Stimulated activated CD8-positive, alpha-beta memory T cell treated with anti-CD3 and anti-CD28 coated beads, Interleukin-4, amount 100 ng/mL, for 1 hour (primary cell): ENCODE measurements around the gene VPS36.
"Not testable (repeated sequence)": the region's sequence is repeated elsewhere in the genome, so short reads cannot be mapped to it uniquely, and the experiment has no call there.

Experiments
- DNase-seq, 2 donors: peaks; one replicate each; pipeline ENCODE4 v3.0.0-alpha.2; 2020; ENCODE audit warnings: low read depth in 2 of 2, low spot score in 1 of 2

VPS36 gene

GRCh38 chr13:52450012-52450792 lies at the start of gene VPS36:
Gene VPS36, minus strand, starts transcription at chr13:52450634. Its CDS starts 40 bp downstream, at chr13:52450594.
- DNase-seq, result peak; percentile 86 to 89

- DNase-seq, result not testable (repeated sequence)
Measured at GRCh38 chr13:52497979-52498378, 47.5 kb upstream of the VPS36 start.

- not testable (repeated sequence) for DNase-seq
Measured at GRCh38 chr13:52494241-52494640, 43.8 kb upstream of the VPS36 start.

- not testable (repeated sequence) for DNase-seq
Measured at GRCh38 chr13:52491015-52491414, 40.6 kb upstream of the VPS36 start.

- not testable (repeated sequence) for DNase-seq
Measured at GRCh38 chr13:52488763-52489162, 38.3 kb upstream of the VPS36 start.

- not testable (repeated sequence) for DNase-seq
Measured at GRCh38 chr13:52487078-52487477, 36.6 kb upstream of the VPS36 start.

- not testable (repeated sequence) for DNase-seq
Measured at GRCh38 chr13:52480677-52481428, 30.4 kb upstream of the VPS36 start.

GRCh38 chr13:52468487-52468886 lies 18.1 kb upstream of the VPS36 start:
- not testable (repeated sequence) for DNase-seq

GRCh38 chr13:52463526-52463925 lies 13.1 kb upstream of the VPS36 start:
- DNase-seq, result no peak

- no peak for DNase-seq
Measured at GRCh38 chr13:52461265-52461664, 10.8 kb upstream of the VPS36 start.

- DNase-seq, result no peak
Measured at GRCh38 chr13:52459668-52460067, 9.2 kb upstream of the VPS36 start.

- DNase-seq, result peak; percentile 29 to 49
Measured at GRCh38 chr13:52455677-52456041, 5.2 kb upstream of the VPS36 start.

- peak; percentile 82 for DNase-seq
Measured at GRCh38 chr13:52454820-52455676, 4.6 kb upstream of the VPS36 start, which contains the start of gene CKAP2. Gene CKAP2, plus strand, starts transcription at chr13:52455478. Its CDS starts 79 bp downstream, at chr13:52455557.

GRCh38 chr13:52454459-52454819 lies 4.0 kb upstream of the VPS36 start:
- DNase-seq, result no peak

GRCh38 chr13:52452470-52452869 lies 2.0 kb upstream of the VPS36 start:
- no peak for DNase-seq

- DNase-seq, result no peak
Measured at GRCh38 chr13:52451135-52451804, 836 bp upstream of the VPS36 start.

GRCh38 chr13:52450793-52451116 lies 321 bp upstream of the VPS36 start:
- DNase-seq, result no peak

GRCh38 chr13:52449331-52450011 lies 963 bp downstream of the VPS36 start:
- no peak for DNase-seq

- no peak for DNase-seq
Measured at GRCh38 chr13:52447815-52448552, 2.5 kb downstream of the VPS36 start.

GRCh38 chr13:52447354-52447753 lies 3.1 kb downstream of the VPS36 start:
- DNase-seq, result no peak
